Small intestine (tissue), 7 donors: Measurements from ENCODE around the gene IFRD2. TPM values are rescaled to one million over a fixed set of nuclear protein-coding genes. Genes with fewer than 3 reads are reported as not detected.
"Not testable (repeated sequence)": the region's sequence is repeated elsewhere in the genome, so short reads cannot be mapped to it uniquely, and the experiment has no call there.

Source experiments
- DNase-seq, 2 donors: peaks; one replicate each; pipeline versions ENCODE4 v3.0.0 to v3.0.0-alpha.2; 2013
- FAIRE-seq: peaks from 2 replicates; lab custom pipeline; 2012; peaks lifted over from hg19 to GRCh38; lab: Jason Lieb, UNC
- H3K27ac ChIP-seq, 3 donors: one replicate each; pipeline ENCODE4 v1.5.1; 2013; ENCODE audit warnings: low read length in 2 of 3, mild to moderate bottlenecking in 2 of 3, control low read depth in 1 of 3, inconsistent platforms in 1 of 3, low read depth in 1 of 3, moderate library complexity in 1 of 3
- H3K27me3 ChIP-seq, 3 donors: one replicate each; pipeline ENCODE4 v1.6.1; 2013; ENCODE audit warnings: low read length in 3 of 3, inconsistent platforms in 1 of 3; ENCODE audit not compliant: control insufficient read depth in 3 of 3, insufficient read depth in 3 of 3
- H3K36me3 ChIP-seq, 3 donors: one replicate each; pipeline ENCODE4 v1.6.1; 2013; ENCODE audit warnings: low read length in 3 of 3, inconsistent platforms in 1 of 3, low read depth in 1 of 3, mild to moderate bottlenecking in 1 of 3, moderate library complexity in 1 of 3; ENCODE audit not compliant: control insufficient read depth in 3 of 3, insufficient read depth in 2 of 3
- H3K4me1 ChIP-seq, 3 donors: one replicate each; pipeline ENCODE4 v1.6.1; 2013; ENCODE audit warnings: low read length in 2 of 3, inconsistent platforms in 1 of 3, low read depth in 1 of 3, mild to moderate bottlenecking in 1 of 3, moderate library complexity in 1 of 3; ENCODE audit not compliant: control insufficient read depth in 3 of 3, insufficient read depth in 2 of 3
- H3K4me3 ChIP-seq, 3 donors: one replicate each; pipeline ENCODE4 v1.5.1; 2013; ENCODE audit warnings: low read length in 3 of 3, control low read depth in 1 of 3, inconsistent platforms in 1 of 3, low read depth in 1 of 3, mild to moderate bottlenecking in 1 of 3, moderate library complexity in 1 of 3
- H3K9me3 ChIP-seq, 2 donors: one replicate each; pipeline ENCODE4 v1.6.1; 2013; ENCODE audit warnings: low read depth in 1 of 2, low read length in 1 of 2; ENCODE audit not compliant: control insufficient read depth in 2 of 2, insufficient read depth in 1 of 2
- WGBS, 3 donors: extraction: QIAGEN DNeasy Blood & Tissue Kit; methylation state at CpG; one replicate each; pipeline ENCODE4 v1.1.7; 2013; 5-methylcytosine and 5-hydroxymethylcytosine counted together
- polyA plus RNA-seq, 4 donors: library from polyadenylated mRNA; stranded (reverse) in 3 of 4; unstranded in 1 of 4; fragments of 200-250 nt in 3 of 4; fragments of 120-200 nt in 1 of 4; gene quantifications; one replicate each; pipeline versions ENCODE4 v1.2.1 to v1.2.3, GENCODE V29; 2013
- donor health status: healthy with polysubstance abuse.
- donor health status: control.
- donor health status: control.
- donor health status: Bipolar disorder and iron deficiency.
- donor health status: healthy.

IFRD2 gene
- polyA plus RNA-seq, 4 donors: 46.3 to 93.4 (median 71.0) TPM

GRCh38 chr3:50245251-50245745, 46.9 kb downstream of the IFRD2 start:
- no peak for FAIRE-seq
- Histone ChIP-seq H3K27me3 (no peaks in the 10 kb centered on the region), H3K9me3 (no peaks in the 10 kb centered on the region), H3K36me3 (peaks cover 0 to 84% (median 0%) of the 10 kb centered on the region in 3 donors), H3K27ac (peak overlapping the region; percentile 55 to 80 (median 78)), H3K4me1 (peaks cover 2 to 46% (median 27%) of the 10 kb centered on the region in 3 donors), H3K4me3 (peak overlapping the region in 1 of 3 donors; percentile 68)
- WGBS, 3 donors: 68 to 79% (median 76%) methylated on average over 16 of the region's 16 CpGs
- no peak for DNase-seq

- Histone ChIP-seq H3K36me3 (peaks cover 0 to 84% (median 0%) of the 10 kb centered on the region in 3 donors), H3K27ac (peak overlapping the region in 1 of 3 donors; percentile 55), H3K4me1 (peaks cover 2 to 46% (median 27%) of the 10 kb centered on the region in 3 donors)
- H3K27me3 ChIP-seq, H3K9me3 ChIP-seq, H3K4me3 ChIP-seq, DNase-seq, FAIRE-seq: not testable (repeated sequence)
- 78 to 95% (median 86%) methylated on average over 6 of the region's 6 CpGs for WGBS, 3 donors
Measured at GRCh38 chr3:50244813-50245212, 47.4 kb downstream of the IFRD2 start.

- H3K36me3 ChIP-seq: peaks cover 0 to 84% (median 0%) of the 10 kb centered on the region in 3 donors
- no peak overlapping the region for H3K4me3 ChIP-seq
- WGBS, 3 donors: 83 to 96% (median 87%) methylated on average over 4 of the region's 4 CpGs
- peak overlapping the region; percentile 46 to 91 (median 46) for H3K27ac ChIP-seq
- H3K9me3 ChIP-seq: no peaks in the 10 kb centered on the region
- peaks cover 2 to 49% (median 30%) of the 10 kb centered on the region in 3 donors for H3K4me1 ChIP-seq
- FAIRE-seq (no peak), DNase-seq (no peak)
- no peaks in the 10 kb centered on the region for H3K27me3 ChIP-seq
Measured at GRCh38 chr3:50243543-50243895, 48.7 kb downstream of the IFRD2 start.

GRCh38 chr3:50242851-50243542, 49.2 kb downstream of the IFRD2 start:
- DNase-seq: no peak
- no peak for FAIRE-seq
- H3K4me3 ChIP-seq: no peak overlapping the region
- H3K36me3 ChIP-seq: peaks cover 0 to 83% (median 0%) of the 10 kb centered on the region in 3 donors
- 29 to 54% (median 39%) methylated on average over 14 of the region's 14 CpGs for WGBS, 3 donors
- peak overlapping the region; percentile 46 to 91 (median 47) for H3K27ac ChIP-seq
- no peaks in the 10 kb centered on the region for H3K27me3 ChIP-seq
- H3K9me3 ChIP-seq: no peaks in the 10 kb centered on the region
- peaks cover 4 to 49% (median 30%) of the 10 kb centered on the region in 3 donors for H3K4me1 ChIP-seq

- Histone ChIP-seq H3K4me3 (no peak overlapping the region), H3K27ac (peak overlapping the region in 2 of 3 donors; percentile 47 to 91), H3K36me3 (peaks cover 0 to 77% (median 0%) of the 10 kb centered on the region in 3 donors), H3K4me1 (peaks cover 7 to 48% (median 30%) of the 10 kb centered on the region in 3 donors), H3K27me3 (no peaks in the 10 kb centered on the region), H3K9me3 (no peaks in the 10 kb centered on the region)
- FAIRE-seq (no peak), DNase-seq (no peak)
- WGBS, 3 donors: 19 to 27% (median 19%) methylated on average over 3 of the region's 3 CpGs
Measured at GRCh38 chr3:50242381-50242770, 49.9 kb downstream of the IFRD2 start.

- no peak overlapping the region for H3K4me3 ChIP-seq
- peaks cover 8 to 48% (median 27%) of the 10 kb centered on the region in 3 donors for H3K4me1 ChIP-seq
- H3K27ac ChIP-seq: peak overlapping the region; percentile 12 to 91 (median 31)
- WGBS, 3 donors: 49 to 54% (median 51%) methylated on average over 7 of the region's 7 CpGs
- no peaks in the 10 kb centered on the region for H3K9me3 ChIP-seq
- H3K36me3 ChIP-seq: peaks cover 0 to 73% (median 0%) of the 10 kb centered on the region in 3 donors
- no peak for DNase-seq
- FAIRE-seq: no peak
- no peaks in the 10 kb centered on the region for H3K27me3 ChIP-seq
Measured at GRCh38 chr3:50241713-50242380, 50.4 kb downstream of the IFRD2 start.

- H3K27me3 ChIP-seq: no peaks in the 10 kb centered on the region
- FAIRE-seq (no peak), DNase-seq (no peak)
- H3K4me1 ChIP-seq: peaks cover 11 to 41% (median 27%) of the 10 kb centered on the region in 3 donors
- no peaks in the 10 kb centered on the region for H3K9me3 ChIP-seq
- peak overlapping the region in 2 of 3 donors; percentile 31 to 91 for H3K27ac ChIP-seq
- H3K36me3 ChIP-seq: peaks cover 0 to 66% (median 0%) of the 10 kb centered on the region in 3 donors
- no peak overlapping the region for H3K4me3 ChIP-seq
- WGBS, 3 donors: 65 to 99% (median 77%) methylated on average over 4 of the region's 4 CpGs
Measured at GRCh38 chr3:50241163-50241562, 51.1 kb downstream of the IFRD2 start.

GRCh38 chr3:50239649-50240048, 52.6 kb downstream of the IFRD2 start:
- Histone ChIP-seq H3K27me3 (no peaks in the 10 kb centered on the region), H3K4me3 (no peak overlapping the region), H3K4me1 (peaks cover 10 to 38% (median 23%) of the 10 kb centered on the region in 3 donors), H3K27ac (peak overlapping the region in 1 of 3 donors; percentile 81), H3K36me3 (peaks cover 0 to 62% (median 0%) of the 10 kb centered on the region in 3 donors), H3K9me3 (no peaks in the 10 kb centered on the region)
- DNase-seq (no peak), FAIRE-seq (no peak)
- WGBS, 3 donors: 77 to 91% (median 79%) methylated on average over 4 of the region's 4 CpGs
